Trophoblast cell (in vitro differentiated cells and primary cell): Measurements from ENCODE around the gene TEX55.
"Not testable (repeated sequence)": the region's sequence is repeated elsewhere in the genome, so short reads cannot be mapped to it uniquely, and the experiment has no call there.

Experiments
- DNase-seq, 2 donors: peaks; one replicate each; pipeline ENCODE4 v3.0.0-alpha.2; 2016
- H2AFZ ChIP-seq: 2 replicates; pipeline ENCODE4 v1.6.1; 2013; ENCODE audit warnings: low read length, moderate library complexity, mild to moderate bottlenecking; ENCODE audit not compliant: insufficient read depth, poor library complexity
- H2AK5ac ChIP-seq: 2 replicates; pipeline ENCODE4 v1.6.1; 2013; ENCODE audit warnings: mild to moderate bottlenecking, low read length
- H2BK120ac ChIP-seq: 2 replicates; pipeline ENCODE4 v1.6.1; 2013; ENCODE audit warnings: low read length, mild to moderate bottlenecking, moderate library complexity; ENCODE audit not compliant: insufficient read depth, poor library complexity
- H2BK12ac ChIP-seq: 2 replicates; pipeline ENCODE4 v1.6.1; 2013; ENCODE audit warnings: mild to moderate bottlenecking, low read length, moderate library complexity
- H2BK5ac ChIP-seq: 2 replicates; pipeline ENCODE4 v1.6.1; 2013; ENCODE audit warnings: low read length, low read depth, moderate library complexity, mild to moderate bottlenecking; ENCODE audit not compliant: poor library complexity
- H3K14ac ChIP-seq: 2 replicates; pipeline ENCODE4 v1.6.1; 2013; ENCODE audit warnings: mild to moderate bottlenecking, low read length
- H3K18ac ChIP-seq: 2 replicates; pipeline ENCODE4 v1.6.1; 2013; ENCODE audit warnings: mild to moderate bottlenecking, low read length
- H3K23ac ChIP-seq: 2 replicates; pipeline ENCODE4 v1.6.1; 2013; ENCODE audit warnings: low read length
- H3K27ac ChIP-seq: 2 replicates; pipeline ENCODE4 v1.5.1; 2013; ENCODE audit warnings: low read depth, mild to moderate bottlenecking, inconsistent platforms, low read length, moderate library complexity
- H3K27me3 ChIP-seq: 2 replicates; pipeline ENCODE4 v1.6.1; 2013; ENCODE audit warnings: inconsistent platforms, mild to moderate bottlenecking, low read length, moderate library complexity; ENCODE audit not compliant: insufficient read depth
- H3K36me3 ChIP-seq, 2 experiments: 1 replicate in 1 of 2; 2 replicates in 1 of 2; pipeline ENCODE4 v1.6.1; 2013; ENCODE audit warnings: low read length in 2 of 2, mild to moderate bottlenecking in 2 of 2, moderate library complexity in 1 of 2; ENCODE audit not compliant: insufficient read depth in 2 of 2, control insufficient read depth in 1 of 2
- H3K4ac ChIP-seq: 2 replicates; pipeline ENCODE4 v1.6.1; 2013; ENCODE audit warnings: low read depth, mild to moderate bottlenecking, low read length, moderate library complexity
- H3K4me1 ChIP-seq, 2 experiments: 1 replicate in 1 of 2; 2 replicates in 1 of 2; pipeline ENCODE4 v1.6.1; 2013; ENCODE audit warnings: low read length in 2 of 2, mild to moderate bottlenecking in 2 of 2, moderate library complexity in 1 of 2; ENCODE audit not compliant: insufficient read depth in 2 of 2, control insufficient read depth in 1 of 2
- H3K4me2 ChIP-seq: 2 replicates; pipeline ENCODE4 v1.6.1; 2013; ENCODE audit warnings: inconsistent platforms, mild to moderate bottlenecking, low read length, moderate library complexity
- H3K4me3 ChIP-seq: 2 replicates; pipeline ENCODE4 v1.5.1; 2013; ENCODE audit warnings: mild to moderate bottlenecking, low read depth, low read length, inconsistent platforms
- H3K79me1 ChIP-seq: one replicate; pipeline ENCODE4 v1.6.1; 2013; ENCODE audit warnings: low read length
- H3K79me2 ChIP-seq: 2 replicates; pipeline ENCODE4 v1.6.1; 2013; ENCODE audit warnings: low read length, mild to moderate bottlenecking; ENCODE audit not compliant: control insufficient read depth, insufficient read depth, poor library complexity
- H3K9ac ChIP-seq: 2 replicates; pipeline ENCODE4 v1.6.1; 2013; ENCODE audit warnings: mild to moderate bottlenecking, low read length
- H3K9me3 ChIP-seq: 2 replicates; pipeline ENCODE4 v1.6.1; 2013; ENCODE audit warnings: low read depth, mild to moderate bottlenecking, control low read depth, inconsistent platforms, low read length; ENCODE audit not compliant: insufficient read depth
- H4K12ac ChIP-seq: 2 replicates; pipeline ENCODE4 v1.6.1; 2013; ENCODE audit warnings: low read depth, mild to moderate bottlenecking, low read length, moderate library complexity
- H4K8ac ChIP-seq: 2 replicates; pipeline ENCODE4 v1.6.1; 2013; ENCODE audit warnings: low read depth, mild to moderate bottlenecking, low read length, moderate library complexity
- H4K91ac ChIP-seq: one replicate; pipeline ENCODE4 v1.6.1; 2013; ENCODE audit warnings: low read depth, mild to moderate bottlenecking, low read length, moderate library complexity
- WGBS: extraction: QIAGEN DNeasy Blood & Tissue Kit; methylation state at CpG from one replicate; pipeline ENCODE4 v1.1.7; 2013; ENCODE audit warnings: missing lambda C conversion rate; ENCODE audit not compliant: insufficient read length, insufficient coverage; ENCODE audit errors: extremely low coverage; 5-methylcytosine and 5-hydroxymethylcytosine counted together

Gene TEX55

GRCh38 chr3:119104031-119104430 lies 41.9 kb upstream of the TEX55 start:
- H2AFZ ChIP-seq, result no peak overlapping the region
- no peak overlapping the region for H3K4me2 ChIP-seq
- 100% methylated on average over 2 of the region's 4 CpGs for WGBS
- H3K9me3 ChIP-seq, result no peaks in the 10 kb centered on the region
- H4K12ac ChIP-seq, result no peak overlapping the region
- no peak overlapping the region for H3K4me3 ChIP-seq
- H3K14ac ChIP-seq, result no peak overlapping the region
- H4K8ac ChIP-seq, result no peak overlapping the region
- H3K9ac ChIP-seq, result no peak overlapping the region
- H3K36me3 ChIP-seq, result no peaks in the 10 kb centered on the region
- no peaks in the 10 kb centered on the region for H3K4me1 ChIP-seq
- no peak overlapping the region for H3K18ac ChIP-seq
- no peak overlapping the region for H2BK5ac ChIP-seq
- no peak overlapping the region for H2AK5ac ChIP-seq
- H3K4ac ChIP-seq, result no peak overlapping the region
- no peak overlapping the region for H4K91ac ChIP-seq
- H3K27me3 ChIP-seq, result no peaks in the 10 kb centered on the region
- no peak overlapping the region for H3K23ac ChIP-seq
- no peak overlapping the region for H2BK12ac ChIP-seq
- H3K79me1 ChIP-seq, result no peaks in the 10 kb centered on the region
- DNase-seq, result no peak
- no peak overlapping the region for H2BK120ac ChIP-seq
- no peak overlapping the region for H3K27ac ChIP-seq
- H3K79me2 ChIP-seq, result no peaks in the 10 kb centered on the region

GRCh38 chr3:119118330-119118729 lies 27.6 kb upstream of the TEX55 start:
- not testable (repeated sequence) for H3K4me3 ChIP-seq, DNase-seq, H3K4ac ChIP-seq, H3K23ac ChIP-seq, H3K18ac ChIP-seq, H3K4me1 ChIP-seq, H3K36me3 ChIP-seq, H3K14ac ChIP-seq, H3K9ac ChIP-seq, H3K27ac ChIP-seq, H3K27me3 ChIP-seq, H3K79me2 ChIP-seq, H2BK120ac ChIP-seq, H2BK12ac ChIP-seq, H2AFZ ChIP-seq, H2AK5ac ChIP-seq, H4K91ac ChIP-seq, H4K8ac ChIP-seq, H2BK5ac ChIP-seq, H3K4me2 ChIP-seq, H3K79me1 ChIP-seq, H4K12ac ChIP-seq
- WGBS, result no CpG with 5 or more reads among the region's 3 CpGs
- H3K9me3 ChIP-seq, result peaks cover 12% of the 10 kb centered on the region

GRCh38 chr3:119120480-119120879 lies 25.5 kb upstream of the TEX55 start:
- no CpG with 5 or more reads among the region's 2 CpGs for WGBS
- H3K9me3 ChIP-seq, result peaks cover 7% of the 10 kb centered on the region
- H2BK120ac ChIP-seq, result no peak overlapping the region
- no peak overlapping the region for H2AFZ ChIP-seq
- H3K4me1 ChIP-seq, result no peaks in the 10 kb centered on the region
- H3K27ac ChIP-seq, result no peak overlapping the region
- H3K36me3 ChIP-seq, result no peaks in the 10 kb centered on the region
- DNase-seq, result no peak
- no peak overlapping the region for H3K4ac ChIP-seq
- no peak overlapping the region for H3K14ac ChIP-seq
- no peak overlapping the region for H3K18ac ChIP-seq
- no peak overlapping the region for H4K91ac ChIP-seq
- H3K4me2 ChIP-seq, result no peak overlapping the region
- H3K79me1 ChIP-seq, result no peaks in the 10 kb centered on the region
- H2AK5ac ChIP-seq, result no peak overlapping the region
- H3K4me3 ChIP-seq, result no peak overlapping the region
- no peak overlapping the region for H3K23ac ChIP-seq
- H2BK5ac ChIP-seq, result no peak overlapping the region
- no peak overlapping the region for H4K12ac ChIP-seq
- no peak overlapping the region for H2BK12ac ChIP-seq
- no peak overlapping the region for H3K9ac ChIP-seq
- H3K79me2 ChIP-seq, result no peaks in the 10 kb centered on the region
- H3K27me3 ChIP-seq, result no peaks in the 10 kb centered on the region
- H4K8ac ChIP-seq, result no peak overlapping the region

GRCh38 chr3:119122350-119122749 lies 23.6 kb upstream of the TEX55 start:
- no peak for DNase-seq
- Histone ChIP-seq H3K36me3 (no peaks in the 10 kb centered on the region), H3K4ac (no peak overlapping the region), H3K9ac (no peak overlapping the region), H4K91ac (no peak overlapping the region), H2AK5ac (no peak overlapping the region), H3K4me3 (no peak overlapping the region), H3K18ac (no peak overlapping the region), H3K14ac (no peak overlapping the region), H3K79me2 (no peaks in the 10 kb centered on the region), H3K79me1 (no peaks in the 10 kb centered on the region), H3K27me3 (no peaks in the 10 kb centered on the region), H2BK12ac (no peak overlapping the region), H3K27ac (no peak overlapping the region), H2AFZ (no peak overlapping the region), H3K23ac (no peak overlapping the region), H2BK5ac (no peak overlapping the region), H3K9me3 (peaks cover 4% of the 10 kb centered on the region), H3K4me2 (no peak overlapping the region), H4K12ac (no peak overlapping the region), H4K8ac (no peak overlapping the region), H2BK120ac (no peak overlapping the region), H3K4me1 (no peaks in the 10 kb centered on the region)
- WGBS, result no CpG with 5 or more reads among the region's 3 CpGs
